HUES48 (cell line): ENCODE data around the gene FBXL7.

Experiments used
- H3K27ac ChIP-seq: one replicate; pipeline ENCODE4 v1.7.0; 2013; ENCODE audit warnings: low read depth, low read length, inconsistent platforms
- H3K27me3 ChIP-seq: 2 replicates; pipeline ENCODE4 v1.6.1; 2013; ENCODE audit warnings: mild to moderate bottlenecking, low read length; ENCODE audit not compliant: control insufficient read depth, insufficient read depth
- H3K36me3 ChIP-seq: 2 replicates; pipeline ENCODE4 v1.6.1; 2013; ENCODE audit warnings: low read length; ENCODE audit not compliant: control insufficient read depth, insufficient read depth
- H3K4me1 ChIP-seq: 2 replicates; pipeline ENCODE4 v1.6.1; 2013; ENCODE audit warnings: mild to moderate bottlenecking, low read length; ENCODE audit not compliant: control insufficient read depth, insufficient read depth
- H3K4me3 ChIP-seq: 2 replicates; pipeline ENCODE4 v1.5.1; 2013; ENCODE audit warnings: mild to moderate bottlenecking, low read depth, low read length
- H3K9ac ChIP-seq: 2 replicates; pipeline ENCODE4 v1.6.1; 2013; ENCODE audit warnings: mild to moderate bottlenecking, low read depth, low read length, moderate library complexity
- H3K9me3 ChIP-seq: 2 replicates; pipeline ENCODE4 v1.6.1; 2013; ENCODE audit warnings: low read length; ENCODE audit not compliant: control insufficient read depth, insufficient read depth

Gene FBXL7

GRCh38 chr5:15799612-15800011 is 299.6 kb downstream of the FBXL7 start:
- Histone ChIP-seq H3K9ac (no peak overlapping the region), H3K27me3 (no peaks in the 10 kb centered on the region), H3K4me3 (no peak overlapping the region), H3K36me3 (no peaks in the 10 kb centered on the region; the same call in 1 of the 2 replicates), H3K4me1 (peaks cover 16% of the 10 kb centered on the region), H3K27ac (no peak overlapping the region), H3K9me3 (peaks cover 12% of the 10 kb centered on the region)

GRCh38 chr5:15803280-15803679 is 303.3 kb downstream of the FBXL7 start:
- 0 out of 2 replicates have a peak, but pooled peaks cover 6% of the 10 kb centered on the region for H3K4me1 ChIP-seq
- no peaks in the 10 kb centered on the region; the same call in 1 of the 2 replicates for H3K36me3 ChIP-seq
- no peak overlapping the region for H3K9ac ChIP-seq
- no peak overlapping the region for H3K4me3 ChIP-seq
- H3K9me3 ChIP-seq = peaks cover 19% of the 10 kb centered on the region
- H3K27ac ChIP-seq = no peak overlapping the region
- no peaks in the 10 kb centered on the region for H3K27me3 ChIP-seq

- Histone ChIP-seq H3K27ac (no peak overlapping the region), H3K36me3 (no peaks in the 10 kb centered on the region; the same call in 1 of the 2 replicates), H3K9ac (no peak overlapping the region), H3K27me3 (no peaks in the 10 kb centered on the region), H3K4me3 (no peak overlapping the region), H3K9me3 (peaks cover 19% of the 10 kb centered on the region), H3K4me1 (0 out of 2 replicates have a peak, but pooled peaks cover 6% of the 10 kb centered on the region)
Observed at GRCh38 chr5:15806613-15807012, 306.6 kb downstream of the FBXL7 start.

- Histone ChIP-seq H3K36me3 (no peaks in the 10 kb centered on the region; the same call in 1 of the 2 replicates), H3K9ac (no peak overlapping the region), H3K27ac (no peak overlapping the region), H3K27me3 (no peaks in the 10 kb centered on the region), H3K9me3 (peaks cover 19% of the 10 kb centered on the region), H3K4me1 (0 out of 2 replicates have a peak, but pooled peaks cover 6% of the 10 kb centered on the region), H3K4me3 (no peak overlapping the region)
Observed at GRCh38 chr5:15807248-15807647, 307.3 kb downstream of the FBXL7 start.

GRCh38 chr5:15807871-15808270 is 307.9 kb downstream of the FBXL7 start:
- no peak overlapping the region for H3K27ac ChIP-seq
- H3K4me1 ChIP-seq = 0 out of 2 replicates have a peak, but pooled peaks cover 6% of the 10 kb centered on the region
- peaks cover 19% of the 10 kb centered on the region for H3K9me3 ChIP-seq
- H3K9ac ChIP-seq = no peak overlapping the region
- H3K27me3 ChIP-seq = no peaks in the 10 kb centered on the region
- no peaks in the 10 kb centered on the region; the same call in 1 of the 2 replicates for H3K36me3 ChIP-seq
- H3K4me3 ChIP-seq = no peak overlapping the region

- H3K27ac ChIP-seq = no peak overlapping the region
Observed at GRCh38 chr5:15808577-15808976, 308.6 kb downstream of the FBXL7 start.

GRCh38 chr5:15819617-15820016 is 319.6 kb downstream of the FBXL7 start:
- Histone ChIP-seq H3K27ac (no peak overlapping the region), H3K9ac (no peak overlapping the region), H3K4me3 (no peak overlapping the region), H3K27me3 (no peaks in the 10 kb centered on the region), H3K4me1 (no peaks in the 10 kb centered on the region), H3K36me3 (no peaks in the 10 kb centered on the region), H3K9me3 (no peaks in the 10 kb centered on the region)

More at GRCh38 chr5:15808577-15808976, 308.6 kb downstream of the FBXL7 start:
- Histone ChIP-seq H3K9me3 (peaks cover 17% of the 10 kb centered on the region), H3K4me1 (0 out of 2 replicates have a peak, but pooled peaks cover 6% of the 10 kb centered on the region), H3K27me3 (no peaks in the 10 kb centered on the region), H3K9ac (no peak overlapping the region), H3K4me3 (no peak overlapping the region), H3K36me3 (no peaks in the 10 kb centered on the region; the same call in 1 of the 2 replicates)

GRCh38 chr5:15821506-15821905 is 321.5 kb downstream of the FBXL7 start:
- no peaks in the 10 kb centered on the region for H3K27me3 ChIP-seq
- no peak overlapping the region for H3K4me3 ChIP-seq
- H3K9ac ChIP-seq = no peak overlapping the region
- peaks cover 7% of the 10 kb centered on the region; the same call in 1 of the 2 replicates for H3K4me1 ChIP-seq
- no peaks in the 10 kb centered on the region for H3K9me3 ChIP-seq
- H3K36me3 ChIP-seq = no peaks in the 10 kb centered on the region
- H3K27ac ChIP-seq = no peak overlapping the region

- no peak overlapping the region for H3K27ac ChIP-seq
- H3K27me3 ChIP-seq = no peaks in the 10 kb centered on the region
- no peak overlapping the region for H3K9ac ChIP-seq
- no peaks in the 10 kb centered on the region for H3K9me3 ChIP-seq
- H3K4me1 ChIP-seq = peaks cover 11% of the 10 kb centered on the region
- H3K36me3 ChIP-seq = no peaks in the 10 kb centered on the region
- H3K4me3 ChIP-seq = no peak overlapping the region
Observed at GRCh38 chr5:15823398-15823797, 323.4 kb downstream of the FBXL7 start.

GRCh38 chr5:15827741-15828140 is 327.8 kb downstream of the FBXL7 start:
- H3K27ac ChIP-seq = no peak overlapping the region
- H3K9ac ChIP-seq = no peak overlapping the region
- H3K27me3 ChIP-seq = no peaks in the 10 kb centered on the region
- no peak overlapping the region for H3K4me3 ChIP-seq
- H3K9me3 ChIP-seq = no peaks in the 10 kb centered on the region
- peaks cover 11% of the 10 kb centered on the region for H3K4me1 ChIP-seq
- no peaks in the 10 kb centered on the region for H3K36me3 ChIP-seq

GRCh38 chr5:15831408-15831807 is 331.4 kb downstream of the FBXL7 start:
- Histone ChIP-seq H3K27me3 (no peaks in the 10 kb centered on the region), H3K36me3 (no peaks in the 10 kb centered on the region), H3K9me3 (no peaks in the 10 kb centered on the region), H3K9ac (no peak overlapping the region), H3K4me3 (no peak overlapping the region), H3K4me1 (peaks cover 17% of the 10 kb centered on the region), H3K27ac (no peak overlapping the region)
